ENCODE data around the gene LTF.
"Not testable (repeated sequence)": the region's sequence is repeated elsewhere in the genome, so short reads cannot be mapped to it uniquely, and the experiment has no call there.

The LTF gene

DNA sequence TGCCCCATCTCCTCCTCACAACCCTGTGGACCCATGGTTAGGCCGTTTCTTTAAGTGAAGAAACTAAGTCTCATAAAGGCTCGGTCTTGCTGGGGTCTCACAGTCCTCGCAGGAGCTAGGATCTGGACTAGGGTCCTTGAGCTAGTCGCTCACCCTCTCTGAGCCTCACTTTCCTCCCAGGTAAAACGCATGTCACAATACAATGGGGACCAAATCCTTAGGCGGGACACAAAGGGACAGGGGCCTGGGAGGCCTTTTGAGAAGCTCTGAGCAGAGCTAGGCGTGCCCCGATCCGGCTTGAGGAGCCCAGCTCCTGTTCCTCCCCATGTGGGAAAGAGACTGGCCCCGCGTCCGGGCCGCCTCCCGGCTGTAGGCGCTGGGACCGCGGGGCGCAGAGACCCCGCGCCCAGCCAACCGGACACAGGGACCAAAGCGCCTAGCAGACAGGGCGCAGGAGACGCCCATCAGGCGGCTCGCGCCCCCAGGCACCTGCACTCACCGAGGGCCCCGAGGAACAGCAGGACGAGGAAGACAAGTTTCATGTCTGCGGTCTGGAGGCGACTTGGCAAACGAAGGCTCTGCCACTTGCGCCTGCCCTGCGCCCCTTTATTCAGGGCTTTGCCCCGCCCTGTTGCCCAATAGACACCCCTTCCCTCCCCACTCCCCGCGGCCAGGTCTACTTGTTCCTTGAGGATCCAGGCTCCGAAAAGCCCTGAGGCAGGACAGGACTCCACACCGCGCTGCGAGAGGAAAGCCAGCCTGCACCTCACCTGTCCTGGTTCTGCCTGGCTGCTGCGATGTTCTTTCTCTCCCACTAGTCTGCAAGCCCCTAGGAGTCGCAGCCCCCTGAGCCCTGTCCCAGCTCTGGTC is at the start of gene LTF:
LTF (minus strand) TSS at position 580 of the 870 bp plus-strand sequence; CDS start at position 542, 38 bp downstream.
- DNase-seq = no peak

DNA sequence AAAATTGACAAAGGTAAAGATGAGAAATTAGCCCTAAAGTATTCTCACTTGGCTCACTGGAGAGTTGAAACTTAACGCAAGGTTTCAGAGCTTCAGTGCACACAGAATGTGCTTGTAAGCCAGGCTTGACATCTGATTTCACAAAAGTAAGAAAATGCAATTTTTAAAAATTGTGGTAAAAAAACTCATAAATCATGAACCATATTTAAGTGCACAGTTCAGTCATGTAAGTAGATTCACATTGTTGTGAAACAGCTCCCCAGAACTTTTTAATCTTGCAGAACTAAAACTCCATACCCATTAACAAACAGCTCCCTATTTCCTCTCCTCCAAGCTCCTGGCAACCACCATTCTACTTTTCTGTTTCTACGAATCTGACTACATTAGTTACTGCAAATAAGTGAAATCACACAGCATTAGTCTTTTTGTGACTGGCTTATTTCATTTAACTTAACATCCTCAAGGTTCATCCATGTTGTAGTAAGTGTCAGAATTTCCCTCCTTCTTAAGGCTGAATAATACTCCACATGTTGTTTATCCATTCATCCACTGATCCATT is 47.6 kb upstream of the LTF start:
- DNase-seq = no peak

DNA sequence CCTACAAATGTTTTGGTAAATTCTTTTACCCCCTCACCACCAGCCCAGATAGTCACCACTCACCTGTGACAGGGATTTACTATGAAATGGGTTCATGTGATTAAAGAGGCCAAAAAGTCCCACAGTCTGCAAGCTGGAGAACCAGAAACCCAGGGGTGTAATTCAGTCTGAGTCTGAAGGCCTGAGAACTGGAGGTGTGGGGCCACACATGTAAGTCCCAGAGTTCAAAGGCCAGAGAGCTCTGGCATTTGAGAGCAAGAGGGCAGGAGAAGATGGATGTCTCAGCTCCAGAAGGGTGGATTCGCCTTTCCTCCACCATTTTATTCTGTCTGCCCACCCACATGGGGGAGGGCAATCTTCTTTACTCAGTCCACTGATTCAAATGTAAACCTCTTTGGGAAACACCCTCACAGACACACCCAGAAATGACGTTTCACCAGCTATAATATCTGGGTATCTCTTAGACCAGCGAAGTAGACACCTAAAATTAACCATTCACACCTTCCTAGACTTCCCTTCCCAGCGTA is 45.0 kb upstream of the LTF start:
- DNase-seq = no peak

DNA sequence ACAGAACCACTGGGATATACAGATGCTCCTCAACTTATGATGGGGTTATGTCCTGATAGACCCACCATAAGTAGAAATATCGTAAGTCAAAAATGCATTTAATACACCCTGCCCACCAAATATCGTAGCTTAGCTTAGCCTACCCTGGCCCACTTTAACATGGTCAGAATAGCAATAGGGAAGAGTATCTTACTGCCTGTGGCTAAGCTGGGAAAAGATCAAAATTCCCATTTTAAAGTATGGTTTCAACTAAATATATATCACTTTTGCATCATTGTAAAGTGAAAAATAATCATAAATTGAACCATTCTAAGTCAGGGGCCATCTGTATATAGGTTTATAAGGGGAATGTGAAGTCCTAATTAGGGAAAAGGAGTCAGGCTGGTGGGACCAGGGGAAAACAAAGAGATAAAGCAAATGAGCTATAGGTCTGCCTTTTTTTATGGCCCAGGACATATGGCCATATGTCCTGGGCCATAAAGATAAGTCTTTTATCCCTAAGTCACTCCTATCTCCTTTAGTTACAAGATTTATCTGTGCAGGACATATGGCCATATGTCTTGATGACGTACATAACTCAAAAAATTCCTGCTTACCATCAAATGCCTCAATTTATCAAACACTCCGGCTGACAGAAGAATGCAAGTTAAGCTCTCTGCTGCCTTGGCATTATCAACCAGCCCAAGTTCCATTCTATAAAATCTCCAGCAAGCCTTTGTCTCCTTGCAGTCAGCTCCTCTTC is 44.3 kb upstream of the LTF start:
- no peak for DNase-seq

DNA sequence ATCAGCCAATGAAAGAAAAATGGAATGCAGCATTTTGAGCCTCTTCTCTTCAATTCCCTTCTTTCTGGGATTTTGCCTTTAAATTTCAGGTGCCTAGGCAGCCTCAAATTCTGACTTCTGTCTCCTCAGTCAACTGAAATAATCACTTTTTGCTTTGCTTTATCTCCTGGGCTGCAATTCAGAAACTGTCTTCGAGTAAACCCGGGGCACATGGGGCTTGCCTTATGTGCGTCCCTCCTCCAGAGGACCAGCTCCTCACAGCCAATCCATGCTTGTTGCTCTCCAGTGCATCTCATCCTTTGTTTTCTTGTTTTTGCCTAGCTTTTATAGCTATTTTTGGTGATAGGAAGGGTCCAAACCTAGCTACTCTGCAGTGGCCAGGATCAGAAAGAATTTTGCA is 41.8 kb upstream of the LTF start:
- no peak for DNase-seq

DNA sequence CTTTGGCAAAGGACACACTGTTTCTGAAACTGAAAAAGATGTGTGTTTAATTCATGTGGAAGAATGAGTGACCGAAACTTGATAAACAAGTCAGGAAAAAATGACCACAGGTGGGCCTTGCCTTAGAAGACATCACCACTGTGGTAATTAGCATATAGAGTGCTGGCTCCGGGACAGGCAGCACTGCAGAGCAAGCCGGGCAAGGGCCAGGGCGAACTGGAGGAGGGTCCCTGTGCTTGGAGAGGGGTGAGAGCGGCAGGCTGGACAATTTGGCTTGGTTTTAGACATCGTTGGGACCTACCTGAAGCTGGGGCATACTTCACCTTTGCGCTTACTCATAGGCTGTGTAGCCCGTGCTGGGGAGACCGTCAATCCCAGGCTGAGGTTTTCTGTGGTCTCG is 41.2 kb upstream of the LTF start:
- no peak for DNase-seq

DNA sequence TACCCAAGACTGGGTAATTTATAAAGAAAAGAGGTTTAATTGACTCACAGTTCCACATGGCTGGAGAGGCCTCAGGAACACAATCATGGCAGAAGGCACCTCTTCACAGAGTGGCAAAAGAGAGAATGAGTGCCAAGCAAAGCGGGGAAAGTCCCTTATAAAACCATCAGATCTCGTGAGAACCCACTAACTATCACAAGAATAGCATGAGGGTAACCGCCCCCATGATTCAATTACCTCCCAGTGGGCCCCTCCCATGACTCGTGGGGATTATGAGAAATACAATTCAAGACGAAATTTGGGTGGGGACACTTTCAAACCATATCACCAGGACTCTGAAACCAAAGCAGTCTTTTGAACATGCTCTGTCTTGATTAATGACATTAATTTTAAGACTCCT is 40.1 kb upstream of the LTF start:
- no peak for DNase-seq

DNA sequence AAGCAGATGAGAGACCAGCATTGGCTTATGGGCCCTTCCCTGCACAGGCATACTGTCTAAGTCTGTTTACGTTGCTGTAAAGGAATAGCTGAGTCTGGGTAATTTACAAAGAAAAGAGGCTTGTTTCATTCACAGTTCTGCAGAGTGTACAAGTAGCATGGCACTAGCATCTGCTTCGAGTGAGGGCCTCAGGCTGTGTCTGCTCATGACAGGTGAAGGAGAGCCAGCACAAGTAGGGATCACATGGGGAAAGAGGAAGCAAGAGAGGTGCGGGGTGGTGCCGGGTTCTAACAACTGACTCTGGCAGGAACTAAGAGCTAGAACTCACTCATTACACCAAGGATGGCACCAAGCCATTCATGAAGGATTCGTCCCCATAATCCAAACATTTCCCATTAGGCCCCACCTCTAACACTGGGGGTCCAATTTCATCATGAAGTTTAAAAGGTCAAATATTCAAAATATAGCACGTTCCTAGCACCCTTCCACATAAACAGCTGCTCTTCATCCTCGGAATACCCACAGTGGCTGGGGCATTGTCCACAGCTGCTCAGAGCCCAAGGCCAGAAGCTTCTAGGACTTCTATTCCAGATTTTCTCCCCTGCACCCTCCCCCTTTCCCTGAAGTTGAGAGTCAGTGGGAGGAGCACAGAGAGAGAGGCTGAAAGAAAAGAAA is 38.6 kb upstream of the LTF start:
- DNase-seq = no peak

DNA sequence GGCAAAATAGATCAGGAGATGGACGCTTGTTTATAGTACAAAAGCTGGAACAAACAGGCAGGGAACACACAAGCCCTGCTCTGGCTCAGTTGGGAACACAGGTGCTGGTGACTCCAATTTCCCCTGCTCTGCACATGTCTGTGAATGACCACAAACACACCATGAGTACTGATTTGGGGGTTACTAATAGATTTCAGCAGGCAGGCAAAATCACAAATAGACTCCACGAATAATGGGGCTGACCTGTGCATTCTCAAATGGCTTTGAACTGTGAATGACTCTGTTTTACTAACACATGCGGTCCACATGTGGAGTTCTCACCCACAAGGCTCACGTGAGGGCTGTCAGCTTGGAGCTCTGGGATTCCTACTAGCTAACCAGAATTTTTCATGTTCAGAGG is 37.0 kb upstream of the LTF start:
- no peak for DNase-seq

DNA sequence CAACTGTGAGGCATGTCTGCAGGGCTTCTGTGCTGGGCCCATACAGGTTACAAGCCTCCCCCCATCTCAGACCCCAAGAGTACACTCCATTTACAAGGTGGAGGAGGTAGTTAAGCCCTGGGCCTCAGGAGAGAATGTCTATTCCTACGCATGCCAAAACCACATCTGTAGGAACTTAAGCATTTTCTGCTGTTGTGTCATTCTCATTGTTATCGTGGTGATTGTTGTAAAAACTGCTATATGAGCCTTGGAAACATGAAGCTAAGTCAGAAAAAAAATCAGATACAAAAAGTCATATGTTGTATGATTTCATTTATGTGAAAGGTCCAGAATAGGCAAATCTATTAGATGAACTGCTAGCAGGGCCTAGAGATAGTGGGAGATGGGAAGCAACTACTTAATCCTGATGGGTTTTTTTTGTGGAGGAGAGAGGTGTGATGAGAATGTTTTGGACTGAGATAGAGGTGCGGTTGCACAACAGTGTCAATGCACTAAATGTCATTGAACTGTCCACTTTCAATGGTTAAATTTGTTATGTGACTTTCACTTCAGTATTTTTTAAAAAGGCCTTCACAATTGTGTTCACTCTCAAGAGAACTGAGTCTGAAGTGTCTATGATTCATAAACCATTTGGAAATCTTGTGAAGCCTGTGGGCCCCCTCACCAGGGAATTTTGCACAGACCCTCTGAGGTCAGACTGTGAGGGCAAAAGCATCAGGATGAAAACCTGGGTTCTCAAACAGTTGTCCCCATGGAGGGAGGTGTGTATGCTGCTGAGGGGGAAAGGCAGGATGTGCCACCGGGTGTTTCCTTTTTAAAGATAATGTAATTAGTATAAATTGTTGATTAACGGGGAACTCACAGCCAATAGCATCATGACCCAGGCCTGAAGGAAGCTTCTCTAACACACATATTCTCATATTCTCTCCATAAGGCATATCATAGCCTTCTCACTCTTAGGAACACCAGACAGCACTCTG is 36.2 kb upstream of the LTF start:
- DNase-seq = no peak

DNA sequence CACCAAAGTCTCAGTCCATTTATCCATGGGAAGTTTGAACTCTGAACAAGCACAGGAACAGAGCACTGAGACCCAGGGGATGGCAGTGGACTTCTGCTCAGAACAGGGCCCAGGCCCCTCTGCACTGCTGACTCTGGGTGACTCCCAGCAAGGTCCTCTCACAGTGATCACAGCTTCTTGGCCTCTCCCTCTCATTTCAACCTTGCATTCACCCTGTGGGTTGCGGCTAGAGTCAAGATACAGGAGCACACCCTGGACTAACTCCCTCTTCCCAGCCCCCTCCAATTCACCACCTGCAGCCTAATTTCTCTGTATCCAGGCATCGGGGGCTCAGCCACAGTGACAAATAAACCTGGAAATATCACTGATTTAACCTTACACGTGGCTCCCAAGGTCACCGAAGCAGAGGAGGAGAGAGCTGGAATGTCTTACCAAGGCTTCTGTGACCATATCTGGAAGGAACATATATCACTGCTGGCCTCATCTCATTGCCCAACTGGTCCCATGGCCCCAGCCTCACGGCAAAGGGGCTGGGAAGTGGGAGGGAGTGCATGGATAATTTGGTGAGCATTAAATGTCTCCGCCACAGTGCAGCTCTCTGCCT is 34.3 kb upstream of the LTF start:
- DNase-seq = no peak

DNA sequence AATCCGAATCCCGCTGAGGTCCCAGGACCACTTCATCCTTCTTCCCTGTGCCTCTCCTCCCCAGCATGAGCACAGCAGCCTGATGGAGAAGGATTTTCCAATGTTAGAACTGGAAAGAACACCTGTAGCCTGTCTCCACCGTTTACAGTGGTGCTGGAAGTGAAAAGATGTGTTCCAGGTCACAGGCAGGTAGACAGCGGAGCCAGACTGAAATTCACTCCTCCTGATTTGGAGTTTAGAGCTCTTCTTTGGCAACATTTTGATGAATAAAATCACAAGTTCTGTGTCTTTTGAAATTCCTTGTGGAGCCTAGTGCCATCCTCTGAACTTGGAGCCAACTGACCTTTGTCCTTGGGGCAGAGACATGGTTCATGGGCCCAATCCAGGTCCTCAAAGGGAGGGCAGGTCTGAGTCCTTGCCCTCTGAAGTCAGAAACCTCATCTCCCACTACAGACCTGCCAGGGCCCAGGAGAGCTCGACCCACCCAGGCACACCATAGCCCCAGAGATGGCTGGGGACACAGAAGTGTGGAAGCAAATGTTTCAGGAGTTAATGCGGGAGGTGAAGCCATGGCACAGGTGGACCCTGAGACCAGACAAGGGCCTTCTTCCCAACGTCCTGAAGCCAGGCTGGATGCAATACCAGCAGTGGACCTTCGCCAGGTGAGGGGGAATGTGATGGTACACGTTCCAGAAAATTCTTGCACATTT is 33.0 kb upstream of the LTF start, which contains the start of gene RTP3:
RTP3 (plus strand) TSS at position 421 of the 710 bp plus-strand sequence; CDS start at position 508, 87 bp downstream.
- no peak for DNase-seq

DNA sequence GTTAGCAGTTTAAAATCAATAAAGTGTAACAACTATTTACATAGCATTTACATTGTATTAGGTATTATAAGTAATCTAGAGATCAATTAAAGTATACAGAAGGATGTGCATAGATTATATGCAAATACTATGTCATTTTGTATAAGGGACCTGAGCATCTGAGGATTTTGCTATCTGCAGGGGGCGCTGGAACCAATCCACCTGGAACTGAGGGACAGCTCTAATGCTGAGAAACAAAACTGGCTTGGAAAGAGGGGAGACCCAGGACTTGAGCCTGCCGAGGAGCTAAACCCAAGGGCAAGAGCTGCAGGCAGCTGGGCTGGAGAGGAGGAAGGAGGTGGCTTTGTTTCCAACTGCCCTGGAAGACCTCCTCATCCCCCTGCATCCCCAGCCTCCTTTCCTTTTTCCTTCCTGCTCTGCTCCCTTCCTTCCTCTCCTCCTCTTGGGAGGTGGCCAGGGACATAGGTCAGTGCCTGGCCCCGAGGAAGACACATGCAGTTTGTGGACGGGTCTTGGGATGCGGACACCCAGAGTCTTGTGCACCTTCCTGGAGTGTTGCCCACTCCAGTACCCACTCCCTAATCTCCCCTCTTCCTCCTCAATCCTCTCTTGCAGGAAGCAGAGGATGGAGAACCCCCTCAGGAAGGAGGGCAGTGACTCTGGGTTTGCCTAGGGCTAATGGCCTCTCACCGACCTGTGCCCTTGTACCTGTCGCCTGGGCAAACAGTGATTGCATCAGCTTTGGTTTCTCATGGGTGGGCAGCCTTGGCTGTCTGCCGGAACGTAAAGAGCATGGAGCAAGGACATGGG is 32.2 kb upstream of the LTF start:
- DNase-seq = no peak

DNA sequence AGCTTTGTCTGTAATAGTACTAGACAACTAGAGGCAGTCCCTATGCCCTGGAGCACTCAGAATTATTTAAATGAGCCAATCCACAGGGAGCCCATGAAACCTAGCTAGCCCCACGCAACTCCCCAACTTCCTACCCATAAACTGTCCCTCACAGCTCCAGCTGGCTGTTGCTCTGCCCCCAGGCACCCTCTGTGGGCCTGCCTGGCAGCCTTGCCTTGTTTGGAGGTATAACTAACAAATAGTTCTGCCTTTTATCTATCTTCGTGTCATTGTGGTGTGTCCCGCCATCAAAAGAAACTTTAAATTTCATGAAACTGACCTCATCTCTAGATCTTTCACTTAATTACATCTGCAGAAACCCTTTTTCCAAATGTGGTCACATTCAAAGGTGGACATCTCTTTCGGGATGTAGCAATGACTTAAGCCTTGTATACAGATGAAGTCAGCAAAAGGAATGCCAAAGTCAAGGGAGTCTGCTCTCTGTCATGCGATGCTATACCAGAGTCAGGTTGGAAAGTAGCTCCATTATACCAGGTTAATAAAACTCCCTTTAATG is 31.3 kb upstream of the LTF start:
- no peak for DNase-seq

DNA sequence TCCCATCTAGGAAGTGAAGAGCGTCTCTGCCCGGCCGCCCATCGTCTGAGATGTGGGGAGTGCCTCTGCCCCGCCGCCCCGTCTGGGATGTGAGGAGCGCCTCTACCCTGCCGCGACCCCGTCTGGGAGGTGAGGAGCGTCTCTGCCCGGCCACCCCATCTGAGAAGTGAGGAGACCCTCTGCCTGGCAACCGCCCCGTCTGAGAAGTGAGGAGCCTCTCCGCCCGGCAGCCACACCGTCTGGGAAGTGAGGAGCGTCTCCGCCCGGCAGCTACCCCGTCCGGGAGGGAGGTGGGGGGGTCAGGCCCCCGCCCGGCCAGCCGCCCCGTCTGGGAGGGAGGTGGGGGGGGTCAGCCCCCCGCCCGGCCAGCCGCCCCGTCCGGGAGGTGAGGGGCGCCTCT is 29.8 kb upstream of the LTF start:
- DNase-seq = not testable (repeated sequence)

DNA sequence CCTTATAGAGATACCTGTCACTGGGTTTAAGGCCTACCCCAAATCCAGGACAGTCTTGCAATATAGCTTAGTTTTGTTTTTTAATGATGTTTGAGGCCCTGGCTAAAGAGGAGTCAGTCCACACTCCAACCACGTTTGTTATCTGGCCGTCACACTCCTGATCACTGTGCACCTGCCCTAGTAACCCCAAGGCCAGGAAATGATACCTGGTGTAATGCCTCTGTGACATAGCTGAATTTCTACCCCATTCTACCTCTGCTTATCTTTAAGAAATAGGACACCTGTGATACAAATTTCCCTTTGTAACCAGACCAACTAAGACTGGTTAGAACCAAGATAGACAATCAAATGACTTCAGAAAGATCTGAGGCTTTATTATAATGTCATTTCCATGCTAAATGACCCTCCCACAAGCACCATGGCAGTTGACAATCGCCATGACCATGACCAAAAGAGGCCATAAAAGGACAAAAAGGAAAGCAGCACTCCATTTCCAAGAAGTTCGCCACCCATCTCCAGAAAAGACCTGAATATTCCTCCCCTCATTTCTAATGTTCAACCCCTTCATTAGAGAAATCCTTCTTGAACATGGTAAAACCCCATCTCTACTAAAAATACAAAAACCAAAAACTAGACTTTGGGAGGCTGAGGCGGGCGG is 28.3 kb upstream of the LTF start:
- no peak for DNase-seq

DNA sequence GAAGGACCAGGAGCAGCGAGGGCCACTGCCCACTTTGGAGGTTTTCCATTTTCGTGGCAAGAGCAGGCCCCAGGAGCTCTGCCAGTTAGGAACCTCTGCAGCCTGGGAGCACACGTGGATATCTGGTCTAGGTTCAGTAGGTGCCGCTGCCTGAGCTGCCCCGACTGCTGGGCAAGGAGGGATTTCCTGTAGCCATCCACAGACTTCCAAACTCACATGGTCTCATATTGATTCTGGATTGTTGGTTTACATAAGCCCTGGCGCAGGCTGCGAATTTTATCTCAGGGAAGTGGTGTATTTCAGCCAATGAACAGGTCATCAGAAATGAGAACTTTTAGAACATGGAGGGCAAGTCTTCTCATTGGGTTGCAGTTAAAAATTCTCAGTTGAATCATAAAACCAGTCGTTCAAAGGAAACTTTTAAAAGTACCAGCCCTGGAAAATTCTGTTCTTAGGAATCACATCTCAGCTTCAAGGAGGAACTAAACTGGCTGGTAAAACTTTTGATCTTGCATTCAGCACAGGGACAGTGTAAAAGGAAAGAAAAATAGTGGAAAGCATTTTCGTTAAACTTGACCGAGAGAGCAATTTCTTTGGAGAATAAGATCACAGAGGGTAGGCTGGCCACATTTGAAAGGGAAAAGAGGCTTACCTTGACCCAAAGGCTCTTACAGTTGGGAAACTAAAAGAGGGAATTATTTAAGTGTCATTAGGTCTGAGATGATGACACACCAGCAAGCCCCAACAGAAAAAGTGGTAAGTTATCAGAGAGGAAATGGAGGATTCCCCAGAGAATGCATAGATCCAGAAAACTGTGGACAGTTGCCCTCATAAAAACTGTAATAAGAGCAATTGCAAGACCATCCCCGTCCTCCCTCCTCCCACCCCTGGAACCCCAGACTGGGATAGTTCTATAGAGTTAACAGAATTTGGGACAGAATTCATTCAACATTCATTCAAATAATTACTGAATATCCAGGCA is 26.7 kb upstream of the LTF start:
- no peak for DNase-seq

All from DMS153 (cell line).